Inflammatory macrophage (primary cell): ENCODE data around the gene DLG3.
"Not testable (repeated sequence)": the region's sequence is repeated elsewhere in the genome, so short reads cannot be mapped to it uniquely, and the experiment has no call there.

Experiments
- DNase-seq, 2 donors: peaks; one replicate each; pipeline ENCODE4 v3.0.0-alpha.2; 2020 to 2022

Gene DLG3

DNA sequence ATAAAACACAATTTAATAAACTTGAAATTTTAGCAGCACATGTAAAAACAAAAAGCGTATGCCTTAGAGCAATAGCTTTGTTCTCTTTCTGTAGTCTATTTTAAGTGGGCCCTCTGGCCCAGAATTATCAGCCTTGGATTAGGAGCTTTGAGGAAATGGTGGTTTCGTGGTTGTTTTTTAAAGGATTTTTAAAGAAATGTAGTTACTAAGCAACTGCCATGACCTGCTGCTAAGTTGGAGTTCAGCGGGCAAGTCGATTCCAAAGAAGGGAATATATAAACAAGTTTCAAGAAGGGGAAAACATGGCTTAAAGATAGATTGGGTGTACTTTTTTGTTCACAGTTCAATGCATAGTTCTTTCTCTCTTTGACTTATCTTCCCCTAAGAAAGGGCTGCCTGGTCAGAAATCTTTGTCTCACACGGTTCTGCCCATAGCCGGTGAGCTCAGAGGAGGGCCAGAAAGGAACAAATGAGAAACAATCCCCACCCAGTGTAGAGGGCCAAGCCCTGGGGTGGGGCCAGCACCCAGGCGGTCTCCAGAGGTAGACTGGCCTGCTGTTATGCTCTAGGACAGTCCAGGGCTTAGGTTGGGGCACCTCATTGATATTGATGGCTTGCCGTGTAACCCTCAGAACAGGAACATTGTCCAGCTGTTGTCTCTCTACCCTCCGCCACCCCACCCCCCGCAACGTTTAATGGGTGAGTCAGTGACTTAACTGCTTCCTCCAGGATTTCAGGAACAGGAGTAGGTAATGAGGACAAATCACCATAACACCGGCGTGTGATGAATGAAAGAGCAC lies 32.5 kb downstream of the DLG3 start:
- DNase-seq: peak in 1 of 2 donors; percentile 11

GRCh38 chrX:70477734-70478075 lies 33.1 kb downstream of the DLG3 start:
- no peak for DNase-seq

- DNase-seq: no peak
These were observed 34.1 kb downstream of the DLG3 start for GRCh38 chrX:70478526-70479245.

GRCh38 chrX:70479247-70479921 lies 34.7 kb downstream of the DLG3 start:
- DNase-seq: no peak

DNA sequence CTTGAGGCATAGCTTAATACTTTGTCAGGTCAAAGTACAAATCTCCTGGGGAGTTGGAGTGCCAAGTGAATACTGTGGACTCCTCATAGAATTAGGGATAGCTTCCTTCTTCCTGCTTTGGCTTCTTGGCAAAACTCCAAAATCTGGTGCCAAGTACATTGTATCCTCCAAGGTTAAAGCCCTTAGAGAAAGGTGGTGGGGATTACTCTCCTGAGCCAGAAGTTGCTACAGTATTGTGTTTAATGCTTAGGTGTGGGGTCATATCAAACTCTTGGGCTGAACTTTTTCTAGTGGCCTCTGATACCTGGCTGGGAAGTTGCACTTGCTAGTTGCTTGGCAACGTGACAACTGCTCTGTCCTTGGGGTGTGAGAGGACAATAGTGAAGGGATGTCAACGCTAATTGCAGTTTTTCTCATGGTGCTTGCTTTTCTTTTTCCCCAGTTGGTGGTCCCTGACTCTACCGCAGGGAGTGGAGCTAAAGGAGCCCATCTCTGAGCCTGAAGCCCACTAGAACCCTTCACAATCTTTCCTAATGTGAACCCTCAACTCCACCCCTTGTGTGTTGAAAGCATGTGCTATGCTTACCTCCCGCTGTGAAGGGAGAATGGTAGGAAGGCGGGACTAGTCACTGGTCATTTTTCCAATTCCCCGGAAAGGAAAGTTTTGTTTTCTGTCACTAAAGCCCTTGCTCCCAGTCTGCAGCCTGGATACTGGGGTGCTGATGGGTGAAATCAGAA lies 35.5 kb downstream of the DLG3 start:
- DNase-seq: no peak

DNA sequence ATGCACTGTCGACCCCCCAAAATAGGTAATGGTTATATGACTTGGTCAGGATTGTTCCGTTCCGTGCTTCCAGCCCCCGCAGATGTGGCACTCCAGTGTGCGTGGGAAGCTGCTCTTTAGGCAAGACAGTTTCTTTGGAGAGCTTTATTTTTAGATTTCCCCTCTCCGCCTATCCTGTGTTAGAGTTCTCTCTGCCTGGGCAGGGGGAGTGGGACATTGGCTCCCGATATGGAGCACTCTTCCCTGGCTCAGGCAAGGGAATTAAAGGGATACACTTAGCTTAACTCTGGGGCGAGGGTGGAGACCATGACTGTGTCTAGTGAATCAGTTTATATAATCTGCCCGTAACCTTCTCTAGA lies 36.0 kb downstream of the DLG3 start:
- DNase-seq: no peak

DNA sequence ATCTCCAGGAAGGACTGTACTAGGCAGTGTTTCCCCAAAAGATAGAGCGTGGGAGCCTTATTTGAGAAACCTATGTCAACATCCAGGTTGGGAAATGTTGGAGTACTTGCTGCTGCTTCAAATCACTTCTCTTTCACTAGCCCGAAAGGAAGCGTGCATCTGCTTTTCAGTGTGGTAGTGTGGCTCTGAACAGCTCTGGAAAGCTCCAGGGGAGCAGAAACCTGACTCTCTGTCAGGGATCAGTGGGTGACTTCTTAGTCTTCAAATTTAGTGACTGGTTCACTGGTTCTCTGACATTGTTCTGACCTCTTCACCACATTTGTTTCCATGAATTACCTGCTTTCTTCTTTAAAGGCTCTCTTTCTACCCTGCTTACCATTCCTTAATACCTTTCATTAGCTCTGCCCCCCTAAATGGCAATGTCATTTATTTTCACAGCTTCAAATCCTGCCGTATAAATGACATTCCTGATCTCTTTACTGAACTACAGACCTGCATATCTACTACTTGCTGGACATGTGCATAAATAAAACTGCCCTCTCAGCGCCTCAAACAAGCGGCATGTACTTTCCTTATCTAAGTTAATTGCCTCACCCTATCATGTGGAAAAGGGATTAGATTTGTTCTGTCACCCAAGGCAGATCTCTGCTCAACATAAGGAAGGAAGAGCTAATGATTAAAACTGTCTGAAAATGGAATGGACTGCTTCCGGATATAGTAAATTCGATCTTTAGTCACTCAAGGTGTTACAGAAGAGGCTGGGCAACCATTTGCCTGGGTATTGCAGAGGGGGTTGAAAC lies 37.0 kb downstream of the DLG3 start:
- peak; percentile 77 to 81 for DNase-seq

GRCh38 chrX:70482300-70482699 lies 37.7 kb downstream of the DLG3 start:
- DNase-seq: peak in 1 of 2 donors; percentile 42

DNA sequence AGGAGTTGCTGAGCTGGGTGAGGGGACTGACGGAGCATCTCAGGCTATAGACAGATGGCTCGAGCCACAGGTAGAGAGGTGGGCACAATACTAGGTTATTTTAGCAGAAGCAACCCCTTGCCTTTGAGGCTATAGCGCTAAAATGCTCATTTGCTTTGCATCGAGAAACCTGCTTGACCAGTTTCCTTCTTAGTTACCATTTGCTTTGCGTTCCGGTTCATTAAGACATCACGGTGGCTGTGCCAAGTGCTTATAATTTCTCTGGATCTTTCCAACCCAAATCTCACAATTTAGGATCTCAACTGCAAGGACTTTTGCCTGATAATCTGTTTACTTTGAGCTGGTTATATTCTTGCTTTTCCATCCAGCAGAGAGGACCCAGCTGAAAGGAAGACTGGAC lies 40.8 kb downstream of the DLG3 start:
- DNase-seq: no peak

DNA sequence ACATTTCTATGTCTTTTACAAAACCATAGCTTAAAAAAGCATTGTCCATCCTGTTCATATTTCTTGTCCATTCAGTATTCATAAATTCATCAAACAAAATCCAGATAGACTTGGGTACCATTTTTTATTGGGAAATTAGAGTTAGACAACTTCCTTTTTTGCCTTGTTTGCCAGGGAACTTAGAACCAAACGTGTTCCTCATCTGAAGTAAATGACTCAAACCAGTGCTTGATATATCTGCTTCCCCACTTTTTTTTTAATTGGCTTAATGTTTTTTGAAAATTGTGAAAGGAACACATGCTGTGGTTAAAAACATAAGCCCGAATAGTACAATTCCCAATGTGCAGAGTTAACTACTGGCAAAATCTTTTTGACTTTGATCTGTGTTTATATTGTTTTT lies 44.2 kb downstream of the DLG3 start:
- peak; percentile 42 to 51 for DNase-seq

- peak in 1 of 2 donors; percentile 32 for DNase-seq
These were observed 49.8 kb downstream of the DLG3 start for GRCh38 chrX:70494441-70494840.

DNA sequence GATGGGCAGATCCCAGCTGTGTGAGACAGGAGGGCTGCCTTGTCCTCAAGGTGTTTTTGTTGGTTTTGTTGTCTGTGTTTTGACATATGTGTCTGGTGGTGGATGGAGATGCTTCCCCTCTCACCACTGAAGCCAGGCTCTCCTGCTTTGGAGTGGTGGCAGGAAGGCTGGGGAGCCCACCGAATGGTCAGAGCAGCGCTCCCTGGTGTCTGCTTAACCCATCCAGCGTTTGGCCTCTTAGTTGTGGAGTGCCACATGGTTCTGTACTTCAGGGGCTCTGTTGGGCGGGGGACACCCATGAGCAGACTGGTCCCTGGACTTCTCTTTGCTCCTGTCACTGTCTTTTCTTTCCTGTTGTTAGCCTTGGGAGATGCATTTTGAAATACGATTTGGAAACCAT lies 51.9 kb downstream of the DLG3 start:
- no peak for DNase-seq

- DNase-seq: no peak
These were observed 52.4 kb downstream of the DLG3 start for GRCh38 chrX:70497026-70497425.

GRCh38 chrX:70498129-70498528 lies 53.5 kb downstream of the DLG3 start:
- no peak for DNase-seq

- DNase-seq: no peak
These were observed 56.2 kb downstream of the DLG3 start for GRCh38 chrX:70500826-70501225.

DNA sequence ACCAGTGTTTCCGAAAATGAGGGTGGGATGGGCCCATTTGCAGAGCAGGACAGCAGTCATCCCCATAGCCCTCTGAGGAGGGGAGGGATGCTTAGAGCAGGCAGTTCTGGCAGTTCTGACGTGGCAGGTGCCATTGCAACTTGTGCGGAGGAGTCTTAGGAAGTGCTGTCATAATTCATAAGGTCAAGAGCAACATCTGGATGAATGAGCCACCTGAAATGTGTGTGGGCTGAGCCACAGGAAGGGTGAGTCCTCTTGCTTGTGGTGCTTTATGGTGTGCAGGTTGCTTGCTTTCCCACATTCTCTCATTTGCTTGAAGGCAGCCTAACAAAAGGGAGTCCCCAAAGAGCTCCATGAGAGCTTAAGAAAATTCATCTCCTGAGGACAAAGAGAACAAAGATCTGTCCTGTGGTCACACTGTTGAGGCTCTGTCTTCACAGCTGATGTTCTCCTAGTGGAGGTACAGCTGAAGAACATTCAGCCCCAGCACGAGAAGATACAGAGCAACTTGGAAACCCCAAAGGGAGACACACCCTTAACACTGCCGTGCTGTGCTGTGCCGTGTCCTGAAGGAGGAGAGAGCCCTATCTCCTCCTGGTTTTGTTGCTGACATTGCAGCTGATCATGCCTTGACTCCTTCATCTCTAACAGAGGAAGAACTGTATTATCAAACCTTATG lies 60.3 kb downstream of the DLG3 start:
- no peak for DNase-seq

GRCh38 chrX:70505451-70505841 lies 60.8 kb downstream of the DLG3 start:
- DNase-seq: no peak

- DNase-seq: no peak
These were observed 63.8 kb downstream of the DLG3 start for GRCh38 chrX:70508296-70508911.

DNA sequence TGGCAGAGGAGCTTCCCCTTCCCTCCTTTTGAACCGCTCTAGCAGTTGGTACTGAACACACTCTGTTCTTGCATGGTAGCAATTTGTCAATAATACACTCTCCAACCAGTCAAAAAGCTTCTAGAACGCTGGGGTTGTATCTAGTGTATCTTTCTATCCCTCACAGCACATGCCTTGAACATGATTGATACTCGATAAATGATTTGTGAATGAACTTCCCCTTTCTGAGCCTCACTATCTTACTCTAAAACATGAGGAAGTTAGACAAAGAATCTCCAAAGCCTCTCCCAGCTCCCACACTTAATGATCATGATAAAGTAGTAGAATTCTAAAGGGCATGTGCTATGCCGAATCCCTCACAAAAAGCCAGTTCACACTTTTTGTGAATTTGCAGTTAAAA lies 64.4 kb downstream of the DLG3 start:
- no peak for DNase-seq

DNA sequence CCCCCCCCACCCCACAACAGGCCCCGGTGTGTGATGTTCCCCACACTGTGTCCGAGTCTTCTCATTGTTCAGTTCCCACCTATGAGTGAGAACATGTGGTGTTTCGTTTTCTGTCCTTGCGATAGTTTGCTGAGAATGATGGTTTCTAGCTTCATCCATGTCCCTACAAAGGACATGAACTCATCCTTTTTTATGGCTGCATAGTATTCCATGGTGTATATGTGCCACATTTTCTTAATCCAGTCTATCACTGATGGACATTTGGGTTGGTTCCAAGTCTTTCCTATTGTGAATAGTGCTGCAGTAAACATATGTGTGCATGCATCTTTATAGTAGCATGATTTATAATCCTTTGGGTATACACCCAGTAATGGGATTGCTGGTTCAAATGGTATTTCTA lies 70.6 kb downstream of the DLG3 start:
- not testable (repeated sequence) for DNase-seq

DNA sequence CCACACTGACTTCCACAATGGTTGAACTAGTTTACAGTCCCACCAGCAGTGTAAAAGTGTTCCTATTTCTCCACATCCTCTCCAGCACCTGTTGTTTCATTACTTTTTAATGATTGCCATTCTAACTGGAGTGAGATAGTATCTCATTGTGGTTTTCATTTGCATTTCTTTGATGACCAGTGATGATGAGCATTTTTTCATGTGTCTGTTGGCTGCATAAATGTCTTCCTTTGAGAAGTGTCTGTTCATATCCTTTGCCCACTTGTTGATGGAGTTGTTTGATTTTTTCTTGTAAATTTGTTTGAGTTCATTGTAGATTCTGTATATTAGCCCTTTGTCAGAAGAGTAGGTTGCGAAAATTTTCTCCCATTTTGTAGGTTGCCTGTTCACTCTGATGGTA lies 71.1 kb downstream of the DLG3 start:
- not testable (repeated sequence) for DNase-seq
